Suprapubic skin (tissue), 4 donors: ENCODE measurements around the gene ASCL5.

ENCODE experiments used
- EP300 ChIP-seq: sonication (generic); formaldehyde crosslinking; IDR thresholded peaks from one replicate; pipeline ENCODE4 v1.6.1; 2017; ENCODE audit warnings: antibody characterized with exemption
- POLR2A ChIP-seq, 2 donors: fragments of 450-650 bp; IDR thresholded peaks; one replicate each; pipeline ENCODE4 v1.6.1; 2017; ENCODE audit warnings: antibody characterized with exemption in 2 of 2, mild to moderate bottlenecking in 2 of 2, moderate library complexity in 2 of 2
- POLR2AphosphoS5 ChIP-seq, 3 donors: sonication (generic); formaldehyde crosslinking; IDR thresholded peaks; one replicate each; pipeline ENCODE4 v1.6.1; 2017; ENCODE audit warnings: antibody characterized with exemption in 3 of 3
- TF ChIP-seq, protein P1 (sequence below), 2 donors: fragments of 200-600 bp in 1 of 2; fragments of 450-650 bp in 1 of 2; sonication (generic) in 1 of 2; IDR thresholded peaks; one replicate each; pipeline ENCODE4 v1.5.1; 2016 to 2019; ENCODE audit warnings: antibody characterized with exemption in 2 of 2, mild to moderate bottlenecking in 1 of 2, moderate library complexity in 1 of 2

GRCh38 chr1:201172326-201172725, 45.3 kb upstream of the ASCL5 start:
- TF ChIP-seq, protein P1, sequence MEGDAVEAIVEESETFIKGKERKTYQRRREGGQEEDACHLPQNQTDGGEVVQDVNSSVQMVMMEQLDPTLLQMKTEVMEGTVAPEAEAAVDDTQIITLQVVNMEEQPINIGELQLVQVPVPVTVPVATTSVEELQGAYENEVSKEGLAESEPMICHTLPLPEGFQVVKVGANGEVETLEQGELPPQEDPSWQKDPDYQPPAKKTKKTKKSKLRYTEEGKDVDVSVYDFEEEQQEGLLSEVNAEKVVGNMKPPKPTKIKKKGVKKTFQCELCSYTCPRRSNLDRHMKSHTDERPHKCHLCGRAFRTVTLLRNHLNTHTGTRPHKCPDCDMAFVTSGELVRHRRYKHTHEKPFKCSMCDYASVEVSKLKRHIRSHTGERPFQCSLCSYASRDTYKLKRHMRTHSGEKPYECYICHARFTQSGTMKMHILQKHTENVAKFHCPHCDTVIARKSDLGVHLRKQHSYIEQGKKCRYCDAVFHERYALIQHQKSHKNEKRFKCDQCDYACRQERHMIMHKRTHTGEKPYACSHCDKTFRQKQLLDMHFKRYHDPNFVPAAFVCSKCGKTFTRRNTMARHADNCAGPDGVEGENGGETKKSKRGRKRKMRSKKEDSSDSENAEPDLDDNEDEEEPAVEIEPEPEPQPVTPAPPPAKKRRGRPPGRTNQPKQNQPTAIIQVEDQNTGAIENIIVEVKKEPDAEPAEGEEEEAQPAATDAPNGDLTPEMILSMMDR (IDR thresholded peaks at IDR 0.05) = no peak
- TF ChIP-seq POLR2A (IDR thresholded peaks at IDR 0.05) (no peak), EP300 (no peak), POLR2AphosphoS5 (IDR thresholded peaks at IDR 0.05) (no peak)
